Measurements from ENCODE around the gene TMEM150B.

DNA sequence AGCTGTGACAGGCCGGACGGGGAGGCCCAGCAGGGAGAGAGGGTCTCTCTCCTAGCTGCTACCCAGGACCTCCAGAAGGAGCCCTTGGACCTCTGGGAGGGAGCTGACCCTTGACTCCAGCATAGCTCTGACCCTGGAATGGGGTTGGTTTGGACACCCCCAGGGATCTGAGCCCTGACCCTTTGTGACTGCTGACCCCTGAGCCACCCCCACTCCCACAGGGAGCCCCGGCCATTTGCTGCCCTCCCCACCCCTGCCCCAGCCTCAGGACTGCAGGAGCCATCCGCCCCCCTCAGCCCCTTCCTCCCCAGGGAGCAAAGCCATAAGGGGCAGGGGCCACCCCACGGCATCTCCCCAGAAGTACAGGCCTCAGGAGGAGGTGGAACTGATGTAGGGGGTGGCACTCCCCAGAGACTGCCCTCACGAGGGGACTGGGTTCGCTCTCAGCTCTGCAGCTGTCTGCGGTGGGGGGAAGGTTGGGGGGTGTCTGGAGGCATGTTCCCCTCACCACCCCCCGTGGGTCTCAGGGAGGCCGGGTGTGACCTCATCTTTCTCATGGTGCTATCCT is 22.4 kb upstream of the TMEM150B start:
- TF ChIP-seq CTCF (IDR thresholded peaks at IDR 0.05) (no peak), POLR2AphosphoS5 (IDR thresholded peaks at IDR 0.05; ENCODE audit: insufficient read depth in 1 of 2, low read depth in 1 of 2) (no peak)
